Renal cortex interstitium (tissue), 11 donors: ENCODE results near the gene POLR2L. TPM values are rescaled to one million over a fixed set of nuclear protein-coding genes. Genes with fewer than 3 reads are reported as not detected.

Source experiments
- DNase-seq, 11 donors: peaks; one replicate each; pipeline ENCODE4 v3.0.0-alpha.2; 2013; ENCODE audit warnings: low read depth in 9 of 11, low spot score in 4 of 11; ENCODE audit errors: extremely low read depth in 1 of 11
- polyA plus RNA-seq, 3 donors: library from polyadenylated mRNA; unstranded; fragments of 120-200 nt; gene quantifications; one replicate each; pipeline ENCODE4 v1.2.1, GENCODE V29; 2013; ENCODE audit not compliant: insufficient read length in 3 of 3

POLR2L gene
- polyA plus RNA-seq, 3 donors, result 85.4 to 128 (median 123) TPM

DNA sequence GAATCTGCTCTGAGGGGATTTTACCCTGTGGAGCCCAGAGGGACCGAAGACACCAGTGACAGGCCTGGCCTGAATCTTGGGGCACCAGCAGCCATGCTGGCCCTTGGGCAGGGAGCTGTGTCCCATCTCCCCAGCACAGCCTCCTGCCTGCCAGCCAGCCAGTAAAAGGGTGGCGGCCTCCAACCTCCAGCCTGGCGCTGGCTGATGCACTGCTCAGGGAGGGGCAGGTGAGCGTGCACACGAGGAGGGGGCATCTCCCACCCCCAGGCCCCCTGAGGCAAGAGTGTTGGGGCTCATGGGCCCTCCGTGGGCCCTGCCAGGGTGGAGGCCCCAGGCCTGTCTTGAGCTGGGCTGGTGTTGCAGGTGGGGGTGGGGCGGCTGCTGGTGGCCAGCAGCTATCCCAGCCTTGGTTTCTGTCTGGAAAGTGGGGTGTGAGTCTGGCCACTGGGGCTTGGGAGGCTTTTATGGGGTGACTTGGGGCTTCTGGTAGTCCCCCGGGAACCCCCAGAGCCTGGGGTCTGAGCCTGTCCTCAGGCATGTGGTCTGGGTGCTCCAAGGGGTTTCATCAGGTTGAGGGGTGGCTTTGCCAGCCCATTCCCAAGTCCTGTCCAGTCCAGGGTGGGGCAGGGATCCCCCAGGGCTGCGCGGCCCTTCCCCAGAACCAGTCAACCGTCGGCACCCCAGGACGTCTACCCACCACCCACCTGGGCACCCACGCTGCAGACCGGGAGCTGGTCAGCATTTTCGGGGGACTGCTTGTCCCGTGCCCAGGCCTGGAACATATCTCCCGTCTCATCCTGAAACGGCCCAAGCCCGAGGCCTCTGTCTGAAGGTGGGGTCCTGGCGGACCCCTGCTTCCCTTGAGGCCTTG is 18.1 kb upstream of the POLR2L start:
- no peak for DNase-seq

DNA sequence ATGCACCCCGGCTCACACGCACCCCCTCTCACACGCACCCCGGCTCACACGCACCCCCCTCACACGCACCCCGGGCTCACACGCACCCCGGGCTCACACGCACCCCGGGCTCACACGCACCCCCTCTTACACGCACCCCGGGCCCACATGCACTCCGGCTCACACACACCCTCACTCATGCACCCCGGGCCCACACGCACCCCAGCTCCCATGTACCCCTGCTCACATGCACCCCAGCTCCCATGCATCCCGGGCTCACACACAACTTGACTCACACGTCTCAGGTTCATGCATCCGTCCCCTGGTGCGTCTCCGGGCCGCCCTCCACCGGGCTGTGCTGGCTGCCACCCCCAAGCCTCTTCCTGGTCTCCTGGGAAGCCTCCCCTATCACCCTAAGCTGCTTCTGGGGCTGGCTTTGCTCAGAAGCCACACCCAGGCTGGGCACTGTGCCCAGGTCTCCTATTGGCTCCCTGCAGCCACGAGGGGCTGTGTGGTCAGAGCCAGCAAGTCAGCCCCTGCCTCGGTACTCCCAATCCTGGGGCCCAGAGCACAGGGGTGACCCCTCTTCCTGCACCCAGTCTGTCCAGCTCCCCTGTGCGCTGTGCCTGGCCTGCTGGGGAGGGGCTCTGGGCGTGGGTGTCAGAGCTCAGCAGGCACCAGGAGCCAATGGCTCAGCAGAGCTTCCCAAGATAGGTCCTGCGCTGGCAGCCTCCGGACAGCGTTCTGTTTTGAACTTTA is 17.2 kb upstream of the POLR2L start:
- peak in 4 of 11 donors; percentile 54 to 81 (median 74) for DNase-seq

GRCh38 chr11:858762-859339 is 16.5 kb upstream of the POLR2L start:
- DNase-seq, result no peak

DNA sequence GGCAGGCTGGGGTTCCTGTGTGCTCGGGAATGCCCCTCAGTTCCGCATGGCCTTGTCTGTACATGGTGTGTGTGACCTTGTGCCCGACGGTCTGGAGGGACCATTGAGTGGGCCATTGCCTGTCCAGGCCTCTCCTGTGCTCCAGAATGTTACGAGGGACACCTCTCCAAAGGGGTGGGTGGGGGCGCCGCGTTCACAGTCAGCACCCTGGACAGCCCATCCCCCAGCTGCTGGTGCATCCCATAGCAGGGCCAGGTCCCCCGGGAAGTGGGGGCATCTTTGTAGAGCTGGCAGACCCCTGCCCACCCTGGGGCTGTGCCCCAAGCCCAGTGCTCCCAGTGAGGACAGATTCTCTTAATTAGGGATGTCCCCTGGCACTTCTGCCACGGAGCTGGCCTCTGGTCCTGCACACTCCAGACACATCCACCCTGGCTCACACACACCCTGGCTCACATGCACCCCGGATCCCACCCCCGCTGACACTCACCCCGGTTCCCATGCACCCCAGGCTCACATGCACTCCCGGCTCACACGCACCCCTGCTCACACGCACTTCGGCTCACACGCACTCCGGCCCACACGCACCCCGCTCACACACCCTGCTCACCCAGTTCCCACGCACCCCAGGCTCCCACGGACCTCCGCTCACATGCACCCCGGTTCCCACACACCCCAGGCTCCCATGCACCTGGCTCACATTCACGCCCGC is 15.9 kb upstream of the POLR2L start:
- no peak for DNase-seq

DNA sequence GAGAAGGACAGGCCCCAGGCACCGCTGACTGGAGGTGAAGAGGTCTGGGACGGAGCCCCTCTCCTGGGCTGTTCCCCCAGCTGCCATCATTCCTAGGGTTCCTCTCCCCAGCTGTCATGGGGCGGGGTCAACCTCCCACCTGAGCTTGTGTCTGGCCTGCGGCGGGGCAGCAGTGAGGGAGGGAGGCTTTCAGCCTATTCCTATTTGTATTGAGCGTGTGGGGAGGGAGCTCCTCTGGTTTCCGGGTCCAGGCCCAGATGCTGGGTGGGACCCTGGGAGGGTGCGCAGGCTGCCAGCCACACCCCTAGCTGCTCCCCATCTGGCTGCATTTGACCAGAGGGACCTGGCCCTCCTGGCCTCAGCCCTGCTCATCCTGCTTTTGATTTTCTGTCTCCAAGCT is 14.1 kb upstream of the POLR2L start:
- no peak for DNase-seq

GRCh38 chr11:855796-856195 is 13.5 kb upstream of the POLR2L start:
- no peak for DNase-seq

DNA sequence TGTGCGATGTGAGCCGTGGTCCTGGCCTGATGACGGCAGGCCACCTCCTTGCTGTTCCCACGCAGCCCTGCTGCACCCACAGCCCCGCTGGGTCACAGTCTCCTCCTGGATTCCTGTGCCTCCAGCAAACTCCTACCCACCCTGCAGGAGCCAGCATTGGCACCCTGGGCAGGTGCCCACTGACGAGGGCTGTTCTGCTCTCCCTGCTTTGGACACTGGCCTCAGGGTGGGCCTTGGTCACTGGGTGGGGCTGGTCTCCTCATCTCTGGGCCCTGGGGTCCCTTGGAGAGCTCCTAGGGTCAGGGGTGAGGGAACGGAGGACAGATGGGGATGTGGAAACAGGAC is 13.0 kb upstream of the POLR2L start:
- no peak for DNase-seq

GRCh38 chr11:854601-855329 is 12.4 kb upstream of the POLR2L start:
- DNase-seq, result no peak

DNA sequence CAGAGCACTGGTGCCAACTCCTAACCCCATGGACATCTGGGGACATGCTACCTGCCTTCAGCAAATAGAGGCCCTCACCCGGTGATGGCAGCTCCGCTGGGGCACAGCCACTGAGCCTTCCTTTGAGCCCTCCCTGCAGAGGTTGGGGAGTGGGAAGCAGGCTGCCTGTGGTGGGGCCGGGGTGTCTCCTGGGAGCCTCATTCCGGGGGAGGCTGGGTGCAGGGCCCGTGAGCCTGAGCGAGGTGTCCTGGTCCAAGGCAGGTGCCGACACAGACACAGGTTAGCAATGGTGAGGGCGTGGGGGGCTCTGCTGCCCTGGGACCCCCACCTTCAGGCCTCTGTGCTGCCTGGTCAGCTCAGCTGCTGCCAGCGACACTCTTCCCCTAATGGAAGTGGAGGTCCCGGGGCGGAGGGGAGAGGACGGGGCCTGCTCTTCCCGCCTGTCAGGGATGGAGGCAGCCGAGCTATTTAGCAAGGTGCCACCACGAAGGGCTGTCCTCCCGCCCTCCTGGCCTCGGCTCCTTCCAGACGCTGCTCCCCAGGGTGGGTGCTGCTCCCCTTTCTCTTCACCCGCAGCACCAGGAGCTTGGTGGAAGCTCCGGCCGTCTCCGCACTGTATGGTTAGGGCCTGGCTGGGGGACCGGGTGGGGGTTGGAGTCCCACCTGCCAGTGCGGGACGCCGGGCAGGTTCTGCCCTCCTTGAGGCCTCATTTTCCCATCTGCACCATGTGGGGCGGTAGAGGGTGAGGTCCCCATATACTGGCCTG is 11.5 kb upstream of the POLR2L start:
- DNase-seq, result no peak

- no peak for DNase-seq
These were observed 10.4 kb upstream of the POLR2L start for GRCh38 chr11:852762-853161.

- DNase-seq, result no peak
These were observed 8.7 kb upstream of the POLR2L start for GRCh38 chr11:850775-851763.

DNA sequence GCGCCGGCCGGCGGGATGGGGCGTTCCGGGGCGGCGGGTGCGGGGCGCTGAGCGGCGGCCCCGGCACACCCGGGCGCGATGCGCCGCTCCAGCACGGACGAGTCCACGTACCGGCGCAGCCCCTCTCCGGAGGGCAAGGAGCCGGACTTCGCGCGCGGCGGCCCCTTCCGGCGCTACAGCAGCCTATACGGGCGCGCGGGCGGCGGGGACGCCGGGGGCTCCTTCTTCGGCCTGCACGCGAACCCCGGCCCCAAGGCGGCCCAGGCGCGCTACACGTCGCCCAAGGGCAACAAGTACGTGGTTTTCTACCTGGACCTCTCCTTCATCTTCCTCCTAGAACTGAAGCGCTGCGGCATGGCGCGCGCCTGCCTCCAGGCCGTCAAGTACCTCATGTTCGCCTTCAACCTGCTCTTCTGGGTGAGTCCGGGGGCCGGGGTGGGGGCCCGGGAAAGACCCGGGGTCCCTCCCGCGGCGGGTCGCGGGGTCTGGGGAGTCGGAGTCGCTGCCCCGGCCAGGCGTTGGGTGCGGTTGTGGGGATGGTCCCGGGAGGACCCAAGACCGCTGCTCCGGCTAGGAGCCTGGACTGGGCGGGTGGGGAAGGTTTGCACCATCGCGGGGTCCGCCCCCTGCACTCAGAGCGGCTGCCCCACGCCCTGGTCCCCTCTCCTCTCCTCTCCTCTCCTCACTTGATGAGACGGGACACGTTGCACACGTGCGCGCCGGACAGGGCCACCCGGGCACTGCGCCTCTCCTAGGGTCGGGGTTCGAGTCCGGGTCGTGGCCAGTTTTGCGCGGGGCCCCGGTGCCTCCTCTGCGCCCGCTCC is 7.8 kb upstream of the POLR2L start:
- no peak for DNase-seq

DNA sequence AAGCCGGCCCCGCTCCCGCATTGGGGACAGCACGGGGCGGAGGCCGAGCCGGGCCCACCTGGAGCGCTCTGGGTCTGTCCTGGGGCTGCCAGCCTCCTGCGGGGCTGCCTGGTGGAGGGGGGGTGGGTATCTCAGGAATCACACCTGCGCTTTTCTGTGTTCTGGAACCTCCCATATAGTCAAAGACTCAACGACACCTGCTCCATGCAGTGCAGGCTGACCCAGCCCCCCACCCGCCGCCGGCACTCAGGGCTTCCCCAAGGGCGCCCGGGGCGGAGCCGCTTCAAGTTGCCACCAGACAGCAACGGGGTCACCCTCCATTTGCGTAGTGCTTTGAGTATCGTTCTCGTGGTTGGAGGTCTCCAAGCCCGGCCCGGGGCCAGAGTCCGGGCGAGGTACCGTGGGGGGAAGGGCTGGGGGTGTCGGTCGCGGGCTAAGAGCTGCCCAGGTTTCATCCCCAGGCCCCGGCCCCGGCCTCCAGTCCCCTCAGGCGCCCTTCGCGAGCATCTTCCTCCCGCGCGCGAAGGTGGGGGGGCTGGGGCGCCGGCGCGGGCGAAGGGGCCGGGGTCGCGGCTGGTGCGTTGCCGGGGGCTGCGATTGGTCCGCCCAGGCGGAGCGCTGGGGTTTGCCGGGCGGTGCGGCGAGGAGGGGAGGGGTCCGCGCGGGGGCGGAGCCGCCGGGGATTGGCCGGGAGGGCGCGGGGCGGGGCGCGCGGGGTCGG is 6.9 kb upstream of the POLR2L start:
- no peak for DNase-seq

DNA sequence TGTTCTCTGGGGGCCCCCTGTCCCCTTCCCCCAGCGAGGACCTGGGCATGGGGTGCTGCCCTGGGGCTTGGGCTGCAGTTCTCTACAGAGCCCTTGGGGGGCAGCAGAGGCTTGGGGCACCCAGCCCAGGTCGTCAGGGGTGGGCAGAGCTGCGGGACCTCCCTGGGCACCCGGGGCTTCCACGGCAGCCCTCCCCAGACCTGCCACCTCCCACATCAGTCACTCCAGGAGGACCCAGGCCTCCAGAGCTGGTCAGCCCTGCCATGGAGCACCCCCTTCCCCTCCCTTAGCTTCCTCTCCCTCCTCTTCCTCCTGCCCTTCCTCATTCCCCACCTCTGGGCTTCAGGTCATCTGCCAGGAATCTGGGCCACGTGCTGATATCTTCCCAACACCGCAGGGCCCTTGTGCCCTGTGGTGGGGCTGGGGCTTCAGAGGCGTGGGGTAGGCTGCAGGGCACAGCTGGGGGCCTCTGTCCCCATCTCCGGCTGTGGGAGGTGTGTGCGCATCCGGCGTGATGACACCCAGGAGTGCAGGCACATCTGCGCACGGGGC is 6.1 kb upstream of the POLR2L start:
- no peak for DNase-seq

- no peak for DNase-seq
These were observed 5.5 kb upstream of the POLR2L start for GRCh38 chr11:847876-848275.
